Natural killer cell (primary cell): ENCODE results near the gene MAP1B. TPM values are rescaled to one million over a fixed set of nuclear protein-coding genes. Genes with fewer than 3 reads are reported as not detected.

Experiments used
- ATAC-seq, 3 donors: fragments of 150-1000 bp in 2 of 3; fragments of 200-7000 bp in 1 of 3; cut with Tn5 transposase; 1 replicate in 1 of 3; 2 replicates in 2 of 3; pipeline ENCODE4 v1.10.0; 2021; ENCODE audit warnings: mild to moderate bottlenecking in 2 of 3, moderate library complexity in 2 of 3
- DNase-seq, 2 donors: peaks; one replicate each; pipeline versions ENCODE4 v3.0.0 to v3.0.0-alpha.2; 2013 to 2021; ENCODE audit warnings: mixed read lengths in 1 of 2
- H3K27ac ChIP-seq: one replicate; pipeline ENCODE4 v1.5.1; 2013; ENCODE audit warnings: mild to moderate bottlenecking, low read length
- H3K27me3 ChIP-seq: one replicate; pipeline ENCODE4 v1.6.1; 2013; ENCODE audit warnings: low read length; ENCODE audit not compliant: control insufficient read depth, insufficient read depth
- H3K36me3 ChIP-seq: one replicate; pipeline ENCODE4 v1.6.1; 2013; ENCODE audit warnings: low read length; ENCODE audit not compliant: control insufficient read depth, insufficient read depth
- H3K4me1 ChIP-seq: one replicate; pipeline ENCODE4 v1.6.1; 2013; ENCODE audit warnings: low read length; ENCODE audit not compliant: control insufficient read depth, insufficient read depth
- H3K4me3 ChIP-seq: one replicate; pipeline ENCODE4 v1.5.1; 2013; ENCODE audit warnings: low read length
- H3K9me3 ChIP-seq: one replicate; pipeline ENCODE4 v1.6.1; 2013; ENCODE audit warnings: low read length; ENCODE audit not compliant: control insufficient read depth, insufficient read depth
- H3K27ac Mint-ChIP-seq, 2 donors: one replicate each; pipeline ENCODE4 v1.8.0; 2022; ENCODE audit warnings: mild to moderate bottlenecking in 2 of 2, mixed read lengths in 2 of 2, moderate library complexity in 1 of 2
- H3K27me3 Mint-ChIP-seq, 2 donors: one replicate each; pipeline ENCODE4 v1.8.0; 2022; ENCODE audit warnings: low read depth in 2 of 2, mixed read lengths in 2 of 2
- H3K36me3 Mint-ChIP-seq: one replicate; pipeline ENCODE4 v1.8.0; 2022; ENCODE audit warnings: mixed read lengths
- H3K4me1 Mint-ChIP-seq, 2 donors: one replicate each; pipeline ENCODE4 v1.8.0; 2022; ENCODE audit warnings: mixed read lengths in 2 of 2
- H3K4me3 Mint-ChIP-seq: one replicate; pipeline ENCODE4 v1.8.0; 2022; ENCODE audit warnings: mild to moderate bottlenecking, moderate library complexity, mixed read lengths
- H3K9me3 Mint-ChIP-seq, 2 donors: one replicate each; pipeline ENCODE4 v1.8.0; 2022; ENCODE audit warnings: mixed read lengths in 2 of 2
- WGBS: methylation state at CpG from one replicate; pipeline ENCODE4 v1.1.7; 2013; ENCODE audit warnings: missing lambda C conversion rate; ENCODE audit not compliant: insufficient coverage; 5-methylcytosine and 5-hydroxymethylcytosine counted together
- intact Hi-C: fragments of 100-400 bp; cut with micrococcal nuclease; formaldehyde crosslinking; loops from one replicate; pipeline ENCODE4 v1.14.2; 2022
- total RNA-seq, 4 donors: library from RNA; stranded (reverse); fragments of 120-200 nt in 1 of 4; gene quantifications; one replicate each; pipeline versions ENCODE4 v1.2.3 to v1.2.4, GENCODE V29; 2013 to 2022
- TF ChIP-seq, protein P1 (sequence below): fragments of 200-600 bp; IDR thresholded peaks from one replicate; pipeline ENCODE4 v1.8.0; 2022; ENCODE audit warnings: antibody characterized with exemption

MAP1B gene
- total RNA-seq, 3 donors from 2014 or later (not counting 1 experiment from before 2014, with no cell fraction given): 0.07 to 0.31 TPM; not detected in 1

DNA sequence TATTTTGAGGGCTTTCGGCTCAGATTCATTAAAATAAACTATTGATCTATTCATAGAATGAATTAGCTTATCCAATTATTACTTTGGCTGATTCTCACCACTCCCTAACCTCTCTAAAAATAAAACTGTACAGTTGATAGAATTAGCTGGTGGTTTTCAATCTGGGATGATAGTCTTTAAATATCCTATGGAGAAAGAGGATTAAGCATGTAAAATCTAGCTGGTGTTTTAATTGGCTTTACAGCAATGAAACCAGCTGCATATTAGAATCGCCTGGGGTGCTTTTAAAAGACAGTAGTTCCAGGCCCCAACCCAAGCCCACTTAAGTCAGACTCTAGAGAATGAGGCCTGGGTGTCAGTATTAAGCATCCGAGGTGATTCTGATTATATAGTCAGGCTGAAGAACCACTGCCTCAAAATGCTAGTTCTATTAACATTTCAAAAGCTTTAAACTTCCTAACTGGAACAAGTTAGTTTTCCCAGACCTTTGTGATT, 95.1 kb downstream of the MAP1B start:
- ATAC-seq (no peak), DNase-seq (no peak)
- no peaks in the 10 kb centered on the region for H3K9me3 Mint-ChIP-seq
- no peaks in the 10 kb centered on the region for H3K36me3 ChIP-seq
- no peaks in the 10 kb centered on the region for H3K36me3 Mint-ChIP-seq
- intact Hi-C loops: no loop called here
- no peak overlapping the region for H3K27ac ChIP-seq
- H3K27ac Mint-ChIP-seq: no peak overlapping the region
- no peak overlapping the region for H3K4me3 ChIP-seq
- no peaks in the 10 kb centered on the region for H3K9me3 ChIP-seq
- 95% methylated on average over 2 of the region's 3 CpGs for WGBS
- peaks cover 8 to 14% of the 10 kb centered on the region in 2 donors for H3K27me3 Mint-ChIP-seq
- H3K27me3 ChIP-seq: no peaks in the 10 kb centered on the region
- no peak overlapping the region for H3K4me3 Mint-ChIP-seq
- TF ChIP-seq, protein P1, sequence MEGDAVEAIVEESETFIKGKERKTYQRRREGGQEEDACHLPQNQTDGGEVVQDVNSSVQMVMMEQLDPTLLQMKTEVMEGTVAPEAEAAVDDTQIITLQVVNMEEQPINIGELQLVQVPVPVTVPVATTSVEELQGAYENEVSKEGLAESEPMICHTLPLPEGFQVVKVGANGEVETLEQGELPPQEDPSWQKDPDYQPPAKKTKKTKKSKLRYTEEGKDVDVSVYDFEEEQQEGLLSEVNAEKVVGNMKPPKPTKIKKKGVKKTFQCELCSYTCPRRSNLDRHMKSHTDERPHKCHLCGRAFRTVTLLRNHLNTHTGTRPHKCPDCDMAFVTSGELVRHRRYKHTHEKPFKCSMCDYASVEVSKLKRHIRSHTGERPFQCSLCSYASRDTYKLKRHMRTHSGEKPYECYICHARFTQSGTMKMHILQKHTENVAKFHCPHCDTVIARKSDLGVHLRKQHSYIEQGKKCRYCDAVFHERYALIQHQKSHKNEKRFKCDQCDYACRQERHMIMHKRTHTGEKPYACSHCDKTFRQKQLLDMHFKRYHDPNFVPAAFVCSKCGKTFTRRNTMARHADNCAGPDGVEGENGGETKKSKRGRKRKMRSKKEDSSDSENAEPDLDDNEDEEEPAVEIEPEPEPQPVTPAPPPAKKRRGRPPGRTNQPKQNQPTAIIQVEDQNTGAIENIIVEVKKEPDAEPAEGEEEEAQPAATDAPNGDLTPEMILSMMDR: no peak
- H3K4me1 Mint-ChIP-seq: no peaks in the 10 kb centered on the region
- H3K4me1 ChIP-seq: no peaks in the 10 kb centered on the region

DNA sequence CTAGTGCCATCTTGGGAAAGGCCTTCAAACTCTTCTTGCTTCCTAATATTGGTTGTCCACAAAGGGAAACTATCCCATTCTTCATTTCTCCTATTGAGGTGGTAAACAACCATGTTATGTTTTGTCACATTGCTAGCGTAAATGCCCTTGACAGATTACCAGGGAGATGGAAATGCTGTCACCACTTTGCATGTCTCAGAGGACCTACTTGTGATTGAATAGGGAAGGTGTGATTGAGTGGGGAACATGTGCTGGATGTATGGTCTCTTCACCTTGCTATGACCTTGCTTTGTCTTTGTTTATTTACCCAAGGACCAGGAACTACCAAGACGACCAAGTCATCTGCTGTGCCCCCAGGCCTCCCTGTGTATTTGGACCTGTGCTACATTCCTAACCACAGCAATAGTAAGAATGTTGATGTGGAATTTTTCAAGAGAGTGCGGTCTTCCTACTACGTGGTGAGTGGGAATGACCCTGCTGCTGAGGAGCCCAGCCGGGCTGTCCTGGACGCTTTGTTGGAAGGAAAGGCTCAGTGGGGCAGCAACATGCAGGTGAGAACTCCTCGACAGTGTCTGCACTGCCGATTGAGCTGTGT, 96.1 kb downstream of the MAP1B start:
- no peaks in the 10 kb centered on the region for H3K36me3 ChIP-seq
- Mint-ChIP-seq H3K36me3 (no peaks in the 10 kb centered on the region), H3K27me3 (peaks cover 5 to 13% of the 10 kb centered on the region in 2 donors), H3K9me3 (no peaks in the 10 kb centered on the region), H3K4me1 (no peaks in the 10 kb centered on the region), H3K27ac (no peak overlapping the region), H3K4me3 (no peak overlapping the region)
- no peak overlapping the region for H3K4me3 ChIP-seq
- H3K9me3 ChIP-seq: no peaks in the 10 kb centered on the region
- intact Hi-C loops: no loop called here
- no peaks in the 10 kb centered on the region for H3K4me1 ChIP-seq
- ATAC-seq (no peak), DNase-seq (no peak)
- TF ChIP-seq, protein P1: no peak
- H3K27ac ChIP-seq: no peak overlapping the region
- 91% methylated on average over 8 of the region's 8 CpGs for WGBS
- H3K27me3 ChIP-seq: no peaks in the 10 kb centered on the region

DNA sequence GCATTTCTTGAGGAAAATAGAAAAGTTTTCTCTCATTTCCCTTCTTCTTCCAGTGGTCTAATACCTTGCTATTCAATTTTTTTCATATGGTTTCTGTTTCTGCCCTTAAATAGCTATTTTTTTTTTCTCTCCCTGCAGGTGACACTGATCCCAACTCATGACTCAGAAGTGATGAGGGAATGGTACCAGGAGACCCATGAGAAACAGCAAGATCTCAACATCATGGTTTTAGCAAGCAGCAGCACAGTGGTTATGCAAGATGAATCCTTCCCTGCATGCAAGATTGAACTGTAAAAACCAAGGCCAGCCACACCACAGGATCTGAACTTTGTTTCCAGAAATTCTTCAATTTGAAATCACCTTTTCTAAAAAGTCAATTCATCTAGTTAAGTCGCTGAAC, 97.7 kb downstream of the MAP1B start:
- H3K27me3 Mint-ChIP-seq: peaks cover 3 to 7% of the 10 kb centered on the region in 2 donors
- TF ChIP-seq, protein P1: no peak
- no peaks in the 10 kb centered on the region for H3K9me3 ChIP-seq
- H3K36me3 ChIP-seq: no peaks in the 10 kb centered on the region
- intact Hi-C loops: no loop called here
- H3K4me1 Mint-ChIP-seq: no peaks in the 10 kb centered on the region
- 83% methylated on average over 1 of the region's 1 CpG for WGBS
- H3K27ac ChIP-seq: no peak overlapping the region
- no peaks in the 10 kb centered on the region for H3K9me3 Mint-ChIP-seq
- no peak overlapping the region for H3K27ac Mint-ChIP-seq
- no peak for DNase-seq
- no peaks in the 10 kb centered on the region for H3K4me1 ChIP-seq
- ATAC-seq: no peak
- H3K36me3 Mint-ChIP-seq: no peaks in the 10 kb centered on the region
- no peaks in the 10 kb centered on the region for H3K27me3 ChIP-seq
- H3K4me3 Mint-ChIP-seq: no peak overlapping the region
- H3K4me3 ChIP-seq: no peak overlapping the region
